ENCODE measurements around the gene HSBP1L1. TPM values are rescaled to one million over a fixed set of nuclear protein-coding genes. Genes with fewer than 3 reads are reported as not detected.

The HSBP1L1 gene
- total RNA-seq, 2 experiments from 2014 or later, result 42.6 to 42.7 TPM

DNA sequence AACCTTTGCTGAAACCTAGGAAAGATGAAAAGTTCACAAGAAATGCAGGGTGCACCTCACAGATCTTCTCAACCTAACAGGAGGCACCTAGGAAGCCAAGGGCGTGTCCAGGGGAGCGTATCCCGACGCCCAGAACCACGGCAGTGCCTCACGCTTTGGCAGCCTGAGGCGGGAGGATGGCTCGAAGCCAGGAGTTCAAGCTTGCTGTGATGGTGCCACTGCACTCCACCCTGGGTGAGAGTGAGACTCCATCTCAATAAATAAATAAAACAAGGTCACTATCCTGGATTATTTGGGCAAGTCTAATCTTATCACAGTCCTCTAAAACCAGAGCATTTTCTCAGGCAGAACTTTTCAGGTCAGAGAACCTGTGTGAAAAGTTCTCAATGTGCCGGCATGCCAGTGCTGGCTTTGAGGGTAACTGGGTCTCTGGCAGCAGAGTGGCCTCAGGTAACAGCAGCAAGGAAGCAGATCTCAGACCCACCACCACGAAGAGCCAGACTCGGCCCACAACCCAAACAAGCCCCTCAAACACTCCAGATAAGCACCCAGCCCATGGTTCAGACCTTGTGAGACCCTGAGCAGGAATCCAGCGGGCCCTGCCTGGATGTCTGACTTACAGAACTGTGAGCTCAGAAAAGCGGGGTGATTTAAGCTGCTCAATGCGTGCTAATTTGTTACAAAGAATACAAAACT is 11.7 kb downstream of the HSBP1L1 start:
- no peak for ATAC-seq (ENCODE audit: poor library complexity)
- intact Hi-C loops (cut with DNase I, micrococcal nuclease), result no loop called here
- no peak overlapping the region for H3K27ac Mint-ChIP-seq

DNA sequence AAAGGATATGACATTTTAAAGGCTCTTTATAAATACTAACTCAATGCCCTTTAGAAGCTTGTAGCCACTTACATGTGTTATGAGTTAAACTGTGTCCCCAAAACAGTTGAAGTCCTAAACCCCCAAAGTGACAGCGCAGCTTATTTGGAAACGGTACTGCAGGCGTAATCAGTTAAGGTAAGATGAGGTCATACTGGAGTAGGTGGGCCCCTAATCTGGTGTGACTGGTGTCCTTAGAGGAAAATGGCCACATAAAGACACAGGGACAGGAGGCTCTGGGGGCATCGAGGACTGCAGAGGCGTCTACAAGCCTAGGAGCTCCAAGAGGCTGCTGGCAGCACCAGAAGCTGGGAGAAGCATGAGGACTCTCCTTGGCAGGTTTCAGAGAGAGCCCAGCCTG is 15.4 kb downstream of the HSBP1L1 start:
- intact Hi-C loops (cut with DNase I, micrococcal nuclease), result no loop called here
- no peaks in the 10 kb centered on the region for H3K9me3 ChIP-seq (ENCODE audit: control insufficient read depth in 1 of 2, insufficient read depth in 1 of 2, low read length in 2 of 2)
- no peaks in the 10 kb centered on the region for H3K9me3 Mint-ChIP-seq
- peaks cover 67% of the 10 kb centered on the region for H3K36me3 Mint-ChIP-seq (ENCODE audit: low read depth)
- H3K27ac ChIP-seq (ENCODE audit: low read depth in 1 of 2, low read length in 2 of 2), result no peak overlapping the region
- no peaks in the 10 kb centered on the region for H3K27me3 Mint-ChIP-seq
- peak overlapping the region; percentile 11 for H3K27ac Mint-ChIP-seq
- no peaks in the 10 kb centered on the region for H3K27me3 ChIP-seq (ENCODE audit: control insufficient read depth in 1 of 2, insufficient read depth in 2 of 2, low read length in 2 of 2)
- H3K4me1 ChIP-seq (ENCODE audit: insufficient read depth, low read length), result peaks cover 41% of the 10 kb centered on the region
- ChIA-PET CTCF (no interaction called here), POLR2A (no interaction called here)
- DNase-seq, result no peak
- peaks cover 50% of the 10 kb centered on the region for H3K4me1 Mint-ChIP-seq (ENCODE audit: low read depth)
- TF ChIP-seq, protein P1, sequence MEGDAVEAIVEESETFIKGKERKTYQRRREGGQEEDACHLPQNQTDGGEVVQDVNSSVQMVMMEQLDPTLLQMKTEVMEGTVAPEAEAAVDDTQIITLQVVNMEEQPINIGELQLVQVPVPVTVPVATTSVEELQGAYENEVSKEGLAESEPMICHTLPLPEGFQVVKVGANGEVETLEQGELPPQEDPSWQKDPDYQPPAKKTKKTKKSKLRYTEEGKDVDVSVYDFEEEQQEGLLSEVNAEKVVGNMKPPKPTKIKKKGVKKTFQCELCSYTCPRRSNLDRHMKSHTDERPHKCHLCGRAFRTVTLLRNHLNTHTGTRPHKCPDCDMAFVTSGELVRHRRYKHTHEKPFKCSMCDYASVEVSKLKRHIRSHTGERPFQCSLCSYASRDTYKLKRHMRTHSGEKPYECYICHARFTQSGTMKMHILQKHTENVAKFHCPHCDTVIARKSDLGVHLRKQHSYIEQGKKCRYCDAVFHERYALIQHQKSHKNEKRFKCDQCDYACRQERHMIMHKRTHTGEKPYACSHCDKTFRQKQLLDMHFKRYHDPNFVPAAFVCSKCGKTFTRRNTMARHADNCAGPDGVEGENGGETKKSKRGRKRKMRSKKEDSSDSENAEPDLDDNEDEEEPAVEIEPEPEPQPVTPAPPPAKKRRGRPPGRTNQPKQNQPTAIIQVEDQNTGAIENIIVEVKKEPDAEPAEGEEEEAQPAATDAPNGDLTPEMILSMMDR (IDR thresholded peaks at IDR 0.05), result no peak
- no peak overlapping the region for H3K4me3 Mint-ChIP-seq
- H3K36me3 ChIP-seq (ENCODE audit: insufficient read depth, low read length), result peaks cover 29% of the 10 kb centered on the region
- H3K4me3 ChIP-seq (ENCODE audit: low read length), result no peak overlapping the region
- no peak for ATAC-seq (ENCODE audit: poor library complexity)

More for the DNA sequence above, 11.7 kb downstream of the HSBP1L1 start:
- Mint-ChIP-seq H3K27me3 (no peaks in the 10 kb centered on the region), H3K36me3 (ENCODE audit: low read depth) (peaks cover 75% of the 10 kb centered on the region), H3K9me3 (no peaks in the 10 kb centered on the region), H3K4me1 (ENCODE audit: low read depth) (peaks cover 22% of the 10 kb centered on the region), H3K4me3 (no peak overlapping the region)
- no peak for DNase-seq
- no peaks in the 10 kb centered on the region for H3K27me3 ChIP-seq (ENCODE audit: control insufficient read depth in 1 of 2, insufficient read depth in 2 of 2, low read length in 2 of 2)
- TF ChIP-seq, protein P1 (IDR thresholded peaks at IDR 0.05), result no peak
- no peak overlapping the region for H3K27ac ChIP-seq (ENCODE audit: low read depth in 1 of 2, low read length in 2 of 2)
- no peak overlapping the region for H3K4me3 ChIP-seq (ENCODE audit: low read length)
- H3K4me1 ChIP-seq (ENCODE audit: insufficient read depth, low read length), result peaks cover 9% of the 10 kb centered on the region
- no peaks in the 10 kb centered on the region for H3K9me3 ChIP-seq (ENCODE audit: control insufficient read depth in 1 of 2, insufficient read depth in 1 of 2, low read length in 2 of 2)
- H3K36me3 ChIP-seq (ENCODE audit: insufficient read depth, low read length), result peaks cover 48% of the 10 kb centered on the region
- ChIA-PET CTCF (no interaction called here), POLR2A (interaction anchor here (0.6 kb wide), 1 partner anchor 12 kb away, joined by 4 read pairs; no protein-coding TSS in a partner anchor)

DNA sequence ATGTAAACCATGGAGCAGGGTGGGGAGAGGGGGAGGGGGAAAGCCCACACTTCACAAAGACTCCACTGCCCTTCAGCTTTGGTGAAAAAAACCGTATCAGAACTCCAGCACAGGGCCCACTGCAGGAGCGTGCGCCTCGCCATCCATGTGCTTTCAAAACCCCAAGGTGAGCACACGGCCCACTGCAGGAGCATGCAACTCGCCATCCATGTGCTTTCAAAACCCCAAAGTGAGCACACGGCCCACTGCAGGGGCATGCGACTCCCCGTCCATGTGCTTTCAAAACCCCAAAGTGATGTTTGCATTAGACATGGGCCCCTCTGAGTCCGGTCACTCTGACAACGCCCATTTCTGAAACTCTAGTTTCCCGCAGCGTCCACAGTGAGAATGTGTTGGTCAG is 16.1 kb downstream of the HSBP1L1 start:
- H3K27ac ChIP-seq (ENCODE audit: low read depth in 1 of 2, low read length in 2 of 2), result no peak overlapping the region
- POLR2A ChIA-PET, result no interaction called here
- DNase-seq, result no peak
- H3K4me3 ChIP-seq (ENCODE audit: low read length), result no peak overlapping the region
- Mint-ChIP-seq H3K9me3 (no peaks in the 10 kb centered on the region), H3K36me3 (ENCODE audit: low read depth) (peaks cover 67% of the 10 kb centered on the region), H3K4me1 (ENCODE audit: low read depth) (peaks cover 58% of the 10 kb centered on the region), H3K27me3 (no peaks in the 10 kb centered on the region), H3K27ac (no peak overlapping the region), H3K4me3 (no peak overlapping the region)
- peaks cover 29% of the 10 kb centered on the region for H3K36me3 ChIP-seq (ENCODE audit: insufficient read depth, low read length)
- CTCF ChIA-PET, result no interaction called here
- no peak for ATAC-seq (ENCODE audit: poor library complexity)
- peaks cover 45% of the 10 kb centered on the region for H3K4me1 ChIP-seq (ENCODE audit: insufficient read depth, low read length)
- intact Hi-C loops (cut with DNase I, micrococcal nuclease), result no loop called here
- TF ChIP-seq, protein P1 (IDR thresholded peaks at IDR 0.05), result no peak
- H3K9me3 ChIP-seq (ENCODE audit: control insufficient read depth in 1 of 2, insufficient read depth in 1 of 2, low read length in 2 of 2), result no peaks in the 10 kb centered on the region
- no peaks in the 10 kb centered on the region for H3K27me3 ChIP-seq (ENCODE audit: control insufficient read depth in 1 of 2, insufficient read depth in 2 of 2, low read length in 2 of 2)
